H9 (cell line): Measurements from ENCODE around the gene SLC24A3. TPM values are rescaled to one million over a fixed set of nuclear protein-coding genes. Genes with fewer than 3 reads are reported as not detected.

Source experiments
- DNase-seq: peaks from one replicate; pipeline ENCODE4 v3.0.0-alpha.2; 2017
- H2AFZ ChIP-seq: one replicate; pipeline ENCODE4 v1.6.1; 2013; ENCODE audit warnings: mild to moderate bottlenecking, low read length, control low read depth, moderate library complexity
- H2AK5ac ChIP-seq: 2 replicates; pipeline ENCODE4 v1.6.1; 2013; ENCODE audit warnings: low read length, control low read depth, mixed read lengths; ENCODE audit not compliant: insufficient read length
- H2BK120ac ChIP-seq: one replicate; pipeline ENCODE4 v1.6.1; 2013; ENCODE audit warnings: low read depth, mild to moderate bottlenecking, low read length, control low read depth, inconsistent platforms; ENCODE audit not compliant: poor library complexity, severe bottlenecking
- H2BK12ac ChIP-seq: 2 replicates; pipeline ENCODE4 v1.6.1; 2013; ENCODE audit warnings: low read length, control low read depth, mixed read lengths, low read depth; ENCODE audit not compliant: insufficient read length
- H2BK15ac ChIP-seq: 2 replicates; pipeline ENCODE4 v1.6.1; 2013; ENCODE audit warnings: low read depth, low read length, control low read depth
- H2BK20ac ChIP-seq: one replicate; pipeline ENCODE4 v1.6.1; 2013; ENCODE audit warnings: low read depth, mild to moderate bottlenecking, low read length, control low read depth, inconsistent platforms; ENCODE audit not compliant: poor library complexity, severe bottlenecking
- H2BK5ac ChIP-seq: 2 replicates; pipeline ENCODE4 v1.6.1; 2013; ENCODE audit warnings: low read length, control low read depth, mixed read lengths; ENCODE audit not compliant: insufficient read length
- H3K14ac ChIP-seq: 2 replicates; pipeline ENCODE4 v1.6.1; 2013; ENCODE audit warnings: low read length, control low read depth; ENCODE audit not compliant: insufficient read depth
- H3K18ac ChIP-seq: 2 replicates; pipeline ENCODE4 v1.6.1; 2013; ENCODE audit warnings: low read depth, mild to moderate bottlenecking, mixed read lengths, low read length, control low read depth; ENCODE audit not compliant: insufficient read length
- H3K23ac ChIP-seq: 2 replicates; pipeline ENCODE4 v1.6.1; 2013; ENCODE audit warnings: low read length, control low read depth, mixed read lengths, low read depth; ENCODE audit not compliant: insufficient read length
- H3K23me2 ChIP-seq: 2 replicates; pipeline ENCODE4 v1.6.1; 2013; ENCODE audit warnings: low read depth, mild to moderate bottlenecking, mixed read lengths, low read length, control low read depth; ENCODE audit not compliant: insufficient read length, poor library complexity, severe bottlenecking
- H3K27ac ChIP-seq: 2 replicates; pipeline ENCODE4 v1.5.1; 2013; ENCODE audit warnings: low read length, control low read depth, mixed read lengths, low read depth; ENCODE audit not compliant: insufficient read length
- H3K27me3 ChIP-seq: 2 replicates; pipeline ENCODE4 v1.6.1; 2013; ENCODE audit warnings: low read length, control low read depth, inconsistent platforms; ENCODE audit not compliant: insufficient read depth
- H3K4ac ChIP-seq: 2 replicates; pipeline ENCODE4 v1.6.1; 2013; ENCODE audit warnings: low read depth, mild to moderate bottlenecking, control low read depth, inconsistent platforms, low read length, moderate library complexity
- H3K4me1 ChIP-seq: 2 replicates; pipeline ENCODE4 v1.6.1; 2013; ENCODE audit warnings: low read length, control low read depth, inconsistent platforms; ENCODE audit not compliant: insufficient read depth
- H3K4me2 ChIP-seq: 2 replicates; pipeline ENCODE4 v1.6.1; 2013; ENCODE audit warnings: low read length, control low read depth, mixed read lengths; ENCODE audit not compliant: insufficient read length, insufficient read depth
- H3K56ac ChIP-seq: 2 replicates; pipeline ENCODE4 v1.6.1; 2013; ENCODE audit warnings: low read depth, mild to moderate bottlenecking, mixed read lengths, low read length, control low read depth; ENCODE audit not compliant: insufficient read length
- H3K79me1 ChIP-seq: 2 replicates; pipeline ENCODE4 v1.6.1; 2013; ENCODE audit warnings: low read depth, mild to moderate bottlenecking, moderate library complexity, low read length, control low read depth, inconsistent platforms; ENCODE audit not compliant: insufficient read depth, poor library complexity, severe bottlenecking
- H3K79me2 ChIP-seq: 2 replicates; pipeline ENCODE4 v1.6.1; 2013; ENCODE audit warnings: low read length, control low read depth, inconsistent platforms; ENCODE audit not compliant: insufficient read depth
- H3K9ac ChIP-seq: 2 replicates; pipeline ENCODE4 v1.6.1; 2013; ENCODE audit warnings: low read length, control low read depth, mixed read lengths; ENCODE audit not compliant: insufficient read length; ENCODE audit errors: extremely low read depth
- H3K9me3 ChIP-seq: one replicate; pipeline ENCODE4 v1.6.1; 2013; ENCODE audit warnings: low read depth, low read length, inconsistent platforms; ENCODE audit not compliant: control insufficient read depth
- H3T11ph ChIP-seq: one replicate; pipeline ENCODE4 v1.6.1; 2013; ENCODE audit warnings: mild to moderate bottlenecking, low read length, control low read depth, inconsistent platforms
- H4K20me1 ChIP-seq: one replicate; pipeline ENCODE4 v1.6.1; 2013; ENCODE audit not compliant: control insufficient read depth, insufficient read length, insufficient read depth
- H4K5ac ChIP-seq: 2 replicates; pipeline ENCODE4 v1.6.1; 2013; ENCODE audit warnings: low read depth, mild to moderate bottlenecking, mixed read lengths, low read length, control low read depth; ENCODE audit not compliant: insufficient read length
- H4K8ac ChIP-seq: replicated peaks from 2 replicates; pipeline ENCODE4 v1.6.1; 2013; ENCODE audit warnings: low read length, control low read depth, mixed read lengths, low read depth; ENCODE audit not compliant: insufficient read length
- H4K91ac ChIP-seq: 2 replicates; pipeline ENCODE4 v1.6.1; 2013; ENCODE audit warnings: low read depth, mild to moderate bottlenecking, moderate library complexity, mixed read lengths, low read length, control low read depth; ENCODE audit not compliant: insufficient read length
- H3K27ac Mint-ChIP-seq, 3 experiments: 2 replicates in 2 of 3; 3 replicates in 1 of 3; pipeline ENCODE4 v1.8.0; 2020 to 2021; ENCODE audit warnings: mixed read lengths in 3 of 3, mild to moderate bottlenecking in 1 of 3, moderate library complexity in 1 of 3
- H3K27me3 Mint-ChIP-seq: 2 replicates; pipeline ENCODE4 v1.8.0; 2021; ENCODE audit warnings: low read depth, mild to moderate bottlenecking, moderate library complexity, mixed read lengths
- H3K36me3 Mint-ChIP-seq, 3 experiments: 2 replicates in 2 of 3; 3 replicates in 1 of 3; pipeline ENCODE4 v1.8.0; 2020 to 2021; ENCODE audit warnings: low read depth in 3 of 3, mixed read lengths in 3 of 3; ENCODE audit not compliant: insufficient read depth in 1 of 3
- H3K4me1 Mint-ChIP-seq, 2 experiments: 2 replicates each; pipeline ENCODE4 v1.8.0; 2020; ENCODE audit warnings: mixed read lengths in 2 of 2
- H3K4me3 Mint-ChIP-seq, 2 experiments: 2 replicates in 1 of 2; 3 replicates in 1 of 2; pipeline ENCODE4 v1.8.0; 2020 to 2021; ENCODE audit warnings: mild to moderate bottlenecking in 2 of 2, mixed read lengths in 2 of 2, moderate library complexity in 1 of 2
- H3K9me3 Mint-ChIP-seq, 2 experiments: 2 replicates in 1 of 2; 3 replicates in 1 of 2; pipeline ENCODE4 v1.8.0; 2020; ENCODE audit warnings: mild to moderate bottlenecking in 2 of 2, mixed read lengths in 2 of 2, moderate library complexity in 1 of 2
- WGBS: extraction: QIAGEN DNeasy Blood & Tissue Kit; methylation state at CpG from one replicate; pipeline ENCODE4 v1.1.7; 2013; ENCODE audit warnings: missing lambda C conversion rate, low lambda C conversion rate, mixed read lengths; ENCODE audit not compliant: insufficient read length; ENCODE audit errors: extremely low coverage; 5-methylcytosine and 5-hydroxymethylcytosine counted together
- total RNA-seq: library from RNA; stranded (reverse); gene quantifications from 2 replicates; pipeline ENCODE4 v1.2.1, GENCODE V29; 2021
- TF ChIP-seq, protein P1 (sequence below): fragments of 200-600 bp; sonication (generic); conservative IDR thresholded peaks from 3 replicates; pipeline ENCODE4 v1.8.0; 2021; ENCODE audit warnings: antibody characterized with exemption, mild to moderate bottlenecking

Gene SLC24A3
- total RNA-seq, 1 experiment from 2014 or later: 0.83 TPM

DNA sequence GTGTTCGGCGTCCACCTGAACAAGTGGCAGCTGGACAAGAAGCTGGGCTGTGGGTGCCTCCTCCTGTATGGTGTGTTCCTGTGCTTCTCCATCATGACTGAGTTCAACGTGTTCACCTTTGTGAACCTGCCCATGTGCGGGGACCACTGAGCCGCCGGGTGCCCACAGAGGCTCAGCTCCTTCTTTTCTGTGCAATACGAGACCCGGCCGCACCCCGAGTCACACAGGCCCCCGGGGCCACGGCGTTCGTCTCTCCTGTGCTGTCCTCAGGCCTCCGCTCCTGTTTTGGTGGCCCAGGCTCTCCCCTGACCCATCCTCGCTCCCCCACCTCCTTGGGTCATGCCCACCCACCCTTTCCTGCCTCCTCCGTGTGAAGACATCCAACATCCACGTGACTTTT lies 508.5 kb downstream of the SLC24A3 start:
- Histone ChIP-seq H3K9ac (no peak overlapping the region), H2BK120ac (no peak overlapping the region), H3T11ph (no peak overlapping the region), H4K91ac (no peak overlapping the region), H3K23ac (no peak overlapping the region), H3K9me3 (peaks cover 12% of the 10 kb centered on the region), H4K20me1 (no peaks in the 10 kb centered on the region), H2BK20ac (no peak overlapping the region), H2AFZ (no peak overlapping the region), H3K79me2 (no peaks in the 10 kb centered on the region; the same call in 1 of the 2 replicates), H3K18ac (no peak overlapping the region), H4K8ac (no peak overlapping the region), H3K4me2 (no peak overlapping the region), H4K5ac (no peak overlapping the region), H3K4ac (no peak overlapping the region), H2BK5ac (no peak overlapping the region), H3K27me3 (no peaks in the 10 kb centered on the region), H2BK12ac (no peak overlapping the region), H2AK5ac (no peak overlapping the region), H3K4me1 (no peaks in the 10 kb centered on the region), H3K27ac (no peak overlapping the region), H3K23me2 (no peaks in the 10 kb centered on the region), H2BK15ac (no peak overlapping the region), H3K14ac (no peak overlapping the region), H3K79me1 (no peaks in the 10 kb centered on the region), H3K56ac (no peak overlapping the region)
- Mint-ChIP-seq H3K4me3 (no peak overlapping the region), H3K9me3 (peaks cover 10 to 15% of the 10 kb centered on the region in 2 experiments; a peak in 4 of 5 replicates), H3K4me1 (no peaks in the 10 kb centered on the region), H3K27ac (no peak overlapping the region), H3K27me3 (peaks cover 9% of the 10 kb centered on the region), H3K36me3 (peaks cover 2 to 6% (median 3%) of the 10 kb centered on the region in 3 experiments; a peak in 2 of 7 replicates)
- no peak for DNase-seq
- no CpG with 5 or more reads among the region's 18 CpGs for WGBS
- TF ChIP-seq, protein P1, sequence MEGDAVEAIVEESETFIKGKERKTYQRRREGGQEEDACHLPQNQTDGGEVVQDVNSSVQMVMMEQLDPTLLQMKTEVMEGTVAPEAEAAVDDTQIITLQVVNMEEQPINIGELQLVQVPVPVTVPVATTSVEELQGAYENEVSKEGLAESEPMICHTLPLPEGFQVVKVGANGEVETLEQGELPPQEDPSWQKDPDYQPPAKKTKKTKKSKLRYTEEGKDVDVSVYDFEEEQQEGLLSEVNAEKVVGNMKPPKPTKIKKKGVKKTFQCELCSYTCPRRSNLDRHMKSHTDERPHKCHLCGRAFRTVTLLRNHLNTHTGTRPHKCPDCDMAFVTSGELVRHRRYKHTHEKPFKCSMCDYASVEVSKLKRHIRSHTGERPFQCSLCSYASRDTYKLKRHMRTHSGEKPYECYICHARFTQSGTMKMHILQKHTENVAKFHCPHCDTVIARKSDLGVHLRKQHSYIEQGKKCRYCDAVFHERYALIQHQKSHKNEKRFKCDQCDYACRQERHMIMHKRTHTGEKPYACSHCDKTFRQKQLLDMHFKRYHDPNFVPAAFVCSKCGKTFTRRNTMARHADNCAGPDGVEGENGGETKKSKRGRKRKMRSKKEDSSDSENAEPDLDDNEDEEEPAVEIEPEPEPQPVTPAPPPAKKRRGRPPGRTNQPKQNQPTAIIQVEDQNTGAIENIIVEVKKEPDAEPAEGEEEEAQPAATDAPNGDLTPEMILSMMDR: no peak
